Dermis blood vessel endothelial cell (primary cell): ENCODE results near the gene CCDC117. TPM values are rescaled to one million over a fixed set of nuclear protein-coding genes. Genes with fewer than 3 reads are reported as not detected.
"Not testable (repeated sequence)": the region's sequence is repeated elsewhere in the genome, so short reads cannot be mapped to it uniquely, and the experiment has no call there.

Experiments
- DNase-seq: peaks from one replicate; pipeline ENCODE4 v3.0.0; 2010
- total RNA-seq: library from RNA; depleted of rRNA; stranded (reverse); fragments of >200 nt; gene quantifications from 2 replicates; pipeline ENCODE4 v1.2.3, GENCODE V29; 2014

CCDC117 gene
- total RNA-seq = 23.8 and 30.1 TPM in 2 replicates

GRCh38 chr22:28772633-28773460, at the start of gene CCDC117:
TSS of gene CCDC117 (plus strand) at chr22:28772695. CDS start at chr22:28772850, 155 bp downstream.
- DNase-seq = peak; percentile 98

GRCh38 chr22:28728002-28728401, 44.5 kb upstream of the CCDC117 start:
- DNase-seq = no peak

GRCh38 chr22:28728621-28729313, 43.7 kb upstream of the CCDC117 start:
- no peak for DNase-seq

- DNase-seq = no peak
These were observed 42.3 kb upstream of the CCDC117 start for GRCh38 chr22:28730179-28730578.

- DNase-seq = no peak
These were observed 38.1 kb upstream of the CCDC117 start for GRCh38 chr22:28734393-28734792.

GRCh38 chr22:28736301-28737155, 36.0 kb upstream of the CCDC117 start:
- no peak for DNase-seq

GRCh38 chr22:28737701-28738100, 34.8 kb upstream of the CCDC117 start:
- DNase-seq = no peak

- DNase-seq = not testable (repeated sequence)
These were observed 33.6 kb upstream of the CCDC117 start for GRCh38 chr22:28738876-28739275.

- DNase-seq = no peak
These were observed 31.2 kb upstream of the CCDC117 start for GRCh38 chr22:28741200-28741784.

GRCh38 chr22:28741785-28742561, 30.5 kb upstream of the CCDC117 start, which contains the start of the genes CHEK2 and HSCB:
TSS of gene CHEK2 (minus strand) at chr22:28741820. CDS start at chr22:28734721, 7,099 bp downstream.
TSS of gene HSCB (plus strand) at chr22:28742039. CDS start at chr22:28742096, 57 bp downstream.
- peak; percentile 100 for DNase-seq

- DNase-seq = no peak
These were observed 29.9 kb upstream of the CCDC117 start for GRCh38 chr22:28742562-28742962.

GRCh38 chr22:28743852-28744251, 28.6 kb upstream of the CCDC117 start:
- DNase-seq = no peak

GRCh38 chr22:28750471-28750881, 22.0 kb upstream of the CCDC117 start:
- peak; percentile 93 for DNase-seq

- DNase-seq = not testable (repeated sequence)
These were observed 18.0 kb upstream of the CCDC117 start for GRCh38 chr22:28754512-28754911.

GRCh38 chr22:28759861-28760560, 12.5 kb upstream of the CCDC117 start:
- DNase-seq = no peak

- DNase-seq = no peak
These were observed 11.1 kb upstream of the CCDC117 start for GRCh38 chr22:28761449-28761755.

- DNase-seq = not testable (repeated sequence)
These were observed 10.5 kb upstream of the CCDC117 start for GRCh38 chr22:28762000-28762399.

- no peak for DNase-seq
These were observed 5.9 kb upstream of the CCDC117 start for GRCh38 chr22:28766628-28767027.

- no peak for DNase-seq
These were observed 3.6 kb upstream of the CCDC117 start for GRCh38 chr22:28768701-28769393.

GRCh38 chr22:28769394-28770085, 3.0 kb upstream of the CCDC117 start:
- DNase-seq = no peak
